ENCODE measurements around the gene ZSCAN20.
"Not testable (repeated sequence)": the region's sequence is repeated elsewhere in the genome, so short reads cannot be mapped to it uniquely, and the experiment has no call there.

Gene ZSCAN20

GRCh38 chr1:33497410-33497809 is 25.0 kb downstream of the ZSCAN20 start:
- DNase-seq, result no peak

- DNase-seq, result no peak
These were observed 28.1 kb downstream of the ZSCAN20 start for GRCh38 chr1:33500547-33500946.

DNA sequence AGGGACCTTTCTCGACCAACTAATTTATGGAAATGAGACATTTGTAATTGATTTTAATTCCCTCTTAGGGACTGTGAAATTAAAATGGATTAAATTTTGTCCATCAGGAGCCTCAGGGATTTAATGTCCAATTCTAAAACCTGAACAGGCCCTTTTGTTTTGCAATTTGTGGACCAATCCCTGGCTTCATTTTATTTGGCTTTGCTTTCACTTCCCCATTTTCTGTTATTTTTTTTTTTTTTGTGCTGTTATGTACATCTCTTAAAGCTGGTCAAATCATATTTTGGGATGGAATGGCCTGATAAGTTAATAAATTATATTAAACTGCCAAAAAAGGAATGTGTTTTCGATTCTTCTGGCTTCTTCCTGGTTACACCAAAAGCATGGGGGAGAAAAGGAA is 28.9 kb downstream of the ZSCAN20 start:
- DNase-seq, result no peak

DNA sequence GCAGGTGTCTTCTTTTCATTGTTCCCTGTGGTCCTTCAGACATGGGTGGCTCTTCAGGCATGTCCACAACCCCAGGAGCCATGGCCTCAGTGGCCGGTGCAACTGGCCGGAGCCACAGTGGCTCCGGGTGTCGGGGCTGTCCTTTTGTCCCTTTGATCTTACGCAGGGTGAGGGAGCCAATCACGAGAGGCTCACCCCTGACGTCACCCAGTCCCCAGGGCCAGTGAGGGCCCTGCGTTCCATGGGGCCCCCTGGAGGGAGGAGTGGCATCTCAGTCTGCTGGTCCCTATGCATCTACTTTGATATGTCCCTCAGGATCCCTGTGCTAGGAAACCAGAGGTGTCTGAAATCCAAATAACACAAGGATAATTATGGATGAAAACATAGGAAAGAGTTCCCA is 29.3 kb downstream of the ZSCAN20 start:
- DNase-seq, result no peak

- DNase-seq, result no peak
These were observed 30.3 kb downstream of the ZSCAN20 start for GRCh38 chr1:33502726-33503125.

- no peak for DNase-seq
These were observed 31.1 kb downstream of the ZSCAN20 start for GRCh38 chr1:33503506-33503905.

- no peak for DNase-seq
These were observed 35.2 kb downstream of the ZSCAN20 start for GRCh38 chr1:33507661-33508060.

DNA sequence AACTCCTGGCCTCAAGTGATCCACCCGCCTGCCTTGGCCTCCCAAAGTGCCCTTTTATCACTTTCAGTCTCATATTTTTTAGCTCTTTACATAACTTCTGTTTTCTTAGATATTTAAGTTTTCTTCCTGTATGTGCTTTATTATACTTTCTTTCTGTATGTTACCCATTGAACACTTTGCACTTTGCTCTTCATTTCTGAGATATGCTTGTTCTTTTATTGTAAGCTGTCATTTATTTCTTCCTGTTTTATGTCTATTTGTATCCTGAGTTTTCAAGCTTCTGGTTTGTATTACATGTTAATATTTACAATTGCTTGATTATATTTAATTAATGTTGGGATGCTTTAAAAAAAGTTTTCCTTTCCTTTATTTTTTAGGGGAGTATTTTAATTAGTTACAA is 35.7 kb downstream of the ZSCAN20 start:
- no peak for DNase-seq

DNA sequence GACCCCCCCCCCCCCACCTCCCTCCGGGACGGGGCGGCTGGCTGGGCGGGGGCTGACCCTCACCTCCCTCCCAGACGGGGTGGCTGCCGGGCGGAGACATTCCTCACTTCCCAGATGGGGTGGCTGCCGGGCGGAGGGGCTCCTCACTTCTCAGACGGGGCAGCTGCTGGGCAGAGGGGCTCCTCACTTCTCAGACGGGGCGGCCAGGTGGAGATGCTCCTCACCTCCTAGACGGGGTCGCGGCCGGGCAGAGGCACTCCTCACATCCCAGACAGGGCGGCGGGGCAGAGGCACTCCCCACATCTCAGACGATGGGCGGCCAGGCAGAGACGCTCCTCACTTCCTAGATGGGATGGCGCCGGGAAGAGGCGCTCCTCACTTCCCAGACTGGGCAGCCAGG is 36.8 kb downstream of the ZSCAN20 start:
- not testable (repeated sequence) for DNase-seq

DNA sequence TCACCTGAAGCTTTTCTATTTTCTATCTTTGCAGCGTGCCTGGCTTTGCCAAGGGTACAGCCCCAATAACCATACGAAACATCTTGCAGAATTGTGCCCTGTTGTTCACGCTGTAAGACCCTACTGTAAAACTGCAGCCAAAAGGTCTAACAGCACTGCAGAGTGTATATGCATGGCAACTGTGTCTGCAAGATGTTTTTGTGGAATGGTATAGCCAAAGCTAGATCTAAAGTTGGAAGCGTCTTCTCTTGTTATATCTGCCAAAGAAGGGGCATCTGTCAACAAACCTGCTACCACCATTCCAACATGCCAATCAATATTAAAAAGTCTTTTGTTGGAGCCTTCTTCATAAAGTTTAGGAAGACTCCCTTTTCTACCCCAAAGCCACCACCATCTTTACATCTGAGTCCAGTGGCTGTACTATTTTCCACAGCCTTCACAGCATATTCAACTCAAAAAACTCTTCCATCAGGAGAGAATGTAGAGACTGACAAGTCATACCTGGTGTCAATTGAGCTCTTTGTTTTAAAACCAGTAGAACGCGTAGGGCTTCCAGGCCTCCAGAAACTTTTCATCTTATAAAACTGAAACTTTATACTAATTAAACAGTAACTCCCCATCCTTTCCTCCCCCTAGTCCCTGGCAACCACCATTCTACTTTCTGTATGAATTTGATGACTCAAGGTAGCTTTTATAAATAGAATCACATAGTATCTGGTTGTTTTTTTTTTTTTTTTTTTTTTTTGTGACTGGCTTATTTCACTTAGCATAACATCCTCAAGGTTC is 40.0 kb downstream of the ZSCAN20 start:
- DNase-seq, result no peak

DNA sequence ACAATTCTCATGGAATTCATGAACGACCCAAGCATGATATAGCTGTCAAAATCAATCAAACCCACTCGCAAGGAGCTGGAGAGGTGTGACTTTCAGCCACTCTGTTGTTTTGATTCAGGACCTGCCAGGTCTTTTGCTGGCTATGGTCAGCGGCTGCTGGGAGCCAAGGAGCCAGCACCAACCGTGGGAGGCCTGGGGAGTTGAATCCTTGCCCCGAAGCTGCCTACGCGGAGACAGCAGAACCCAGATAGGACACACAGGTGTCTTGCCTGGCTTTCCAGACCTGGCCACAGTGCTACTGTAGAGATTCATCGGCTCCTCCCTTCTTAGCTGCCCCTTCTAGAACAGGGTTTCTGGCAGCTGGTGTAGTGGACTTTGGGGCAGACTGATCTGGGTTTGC is 42.7 kb downstream of the ZSCAN20 start:
- no peak for DNase-seq

GRCh38 chr1:33515607-33516006 is 43.2 kb downstream of the ZSCAN20 start:
- DNase-seq, result no peak

DNA sequence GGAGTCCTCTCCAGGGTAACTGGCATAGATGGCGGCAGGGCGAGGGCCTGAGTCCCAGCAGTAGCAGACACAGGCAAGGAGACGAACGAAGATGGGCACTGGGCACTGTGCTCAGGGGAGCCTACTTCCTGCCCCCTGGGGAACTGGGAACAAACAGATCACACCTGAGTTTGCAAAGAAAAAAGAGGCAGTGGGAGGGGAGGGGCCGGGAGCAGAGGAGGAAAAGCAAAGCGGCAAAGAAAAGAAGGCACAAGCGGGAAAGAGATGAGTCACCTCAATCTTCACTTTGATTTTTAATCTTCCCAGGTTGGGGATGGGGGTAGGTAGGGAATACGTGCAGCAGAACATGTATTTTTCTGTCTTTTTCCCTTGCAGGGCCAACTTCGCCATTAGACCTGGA is 44.0 kb downstream of the ZSCAN20 start:
- DNase-seq, result no peak

DNA sequence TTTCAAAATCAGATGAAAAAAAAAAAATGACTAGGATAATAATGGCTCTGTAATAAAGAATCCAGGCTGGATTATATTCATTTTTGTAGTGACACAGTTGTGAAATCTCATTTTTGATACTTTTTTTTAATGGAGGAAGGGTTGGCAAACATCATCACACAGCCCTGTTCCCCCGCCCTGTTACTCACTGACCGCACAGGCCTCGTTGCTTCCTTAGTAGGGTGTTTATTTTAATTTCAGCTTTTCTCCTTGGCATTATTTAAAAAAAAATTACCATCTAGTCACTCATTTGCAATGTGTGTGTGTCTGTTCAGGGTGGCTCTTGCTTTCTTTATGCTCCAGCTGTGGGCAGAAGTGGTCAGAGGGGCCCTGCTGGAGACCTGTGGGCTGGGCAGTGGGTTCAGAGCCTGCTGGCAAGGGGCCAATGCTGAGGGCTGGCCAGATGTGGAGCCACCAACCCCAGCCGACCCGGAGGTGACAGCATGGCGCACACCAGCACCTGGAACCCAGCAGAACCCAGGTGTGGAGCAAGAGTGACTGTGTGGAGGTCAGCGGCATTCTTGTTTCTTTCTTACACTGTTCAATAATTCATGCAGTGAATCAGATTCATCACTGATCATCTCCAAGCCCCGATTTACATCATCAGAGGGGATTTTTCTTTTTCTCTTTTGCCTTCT is 44.6 kb downstream of the ZSCAN20 start:
- DNase-seq, result no peak

DNA sequence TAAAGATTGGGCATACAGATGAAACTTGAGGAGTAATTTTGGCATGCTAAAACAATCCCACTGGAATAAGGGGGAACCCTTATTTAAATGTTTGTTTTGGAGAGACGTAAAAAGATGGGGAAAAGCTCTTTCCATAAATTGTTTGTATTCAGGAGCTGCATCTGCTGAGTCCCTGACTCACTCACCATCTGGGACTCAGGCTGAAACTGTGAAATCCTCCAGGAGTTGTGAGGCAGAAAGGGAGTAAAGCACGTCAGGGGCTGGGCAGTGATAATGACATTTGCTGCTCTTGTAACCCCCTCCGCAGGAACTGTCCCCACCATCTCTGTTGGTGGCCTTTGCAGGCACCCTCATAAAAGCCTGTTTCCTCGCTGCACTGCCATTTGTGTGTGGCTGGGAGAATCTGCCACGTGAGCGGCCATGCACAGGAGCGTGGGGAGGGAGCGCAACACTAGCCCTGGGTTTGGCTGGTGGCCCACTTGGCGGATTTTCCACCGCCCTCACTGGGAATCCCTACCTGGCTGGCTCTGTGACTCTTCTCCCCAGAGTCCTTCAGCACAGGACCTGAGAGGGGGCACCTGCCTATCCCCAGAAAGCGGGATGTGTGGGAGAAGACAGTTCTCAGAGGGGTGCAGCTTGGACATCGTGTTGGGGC is 45.3 kb downstream of the ZSCAN20 start:
- DNase-seq, result no peak

DNA sequence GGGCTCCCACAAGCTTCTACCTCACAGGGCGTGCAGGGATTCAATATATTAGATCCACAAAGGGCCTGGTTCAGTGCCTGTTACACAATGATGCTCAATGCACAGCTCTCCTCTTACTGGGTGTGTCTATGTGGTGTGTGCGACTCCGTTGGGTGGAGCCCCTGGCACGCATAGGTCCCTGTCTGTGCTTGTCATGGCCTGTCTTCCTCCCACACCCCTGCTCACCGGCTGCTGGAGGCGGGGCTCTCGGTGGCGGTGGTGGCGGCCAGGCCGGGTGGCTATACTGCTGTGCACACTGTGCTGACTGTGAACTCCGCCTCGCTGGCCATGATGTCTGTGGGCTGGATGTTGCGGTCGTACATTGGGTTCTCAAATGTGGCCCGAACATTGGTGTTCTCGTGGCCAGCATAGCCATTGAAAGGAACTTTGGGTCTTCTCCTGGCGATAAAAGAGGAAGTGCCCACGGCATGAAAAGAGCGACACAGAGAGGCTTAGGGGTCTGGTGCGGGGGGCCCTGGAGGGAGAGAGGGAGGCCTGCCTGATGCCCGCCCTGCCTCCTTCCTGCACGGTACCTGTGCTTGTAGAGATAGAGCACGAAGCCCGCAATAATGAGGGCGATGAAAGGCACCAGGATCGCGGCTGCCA is 46.9 kb downstream of the ZSCAN20 start:
- no peak for DNase-seq

DNA sequence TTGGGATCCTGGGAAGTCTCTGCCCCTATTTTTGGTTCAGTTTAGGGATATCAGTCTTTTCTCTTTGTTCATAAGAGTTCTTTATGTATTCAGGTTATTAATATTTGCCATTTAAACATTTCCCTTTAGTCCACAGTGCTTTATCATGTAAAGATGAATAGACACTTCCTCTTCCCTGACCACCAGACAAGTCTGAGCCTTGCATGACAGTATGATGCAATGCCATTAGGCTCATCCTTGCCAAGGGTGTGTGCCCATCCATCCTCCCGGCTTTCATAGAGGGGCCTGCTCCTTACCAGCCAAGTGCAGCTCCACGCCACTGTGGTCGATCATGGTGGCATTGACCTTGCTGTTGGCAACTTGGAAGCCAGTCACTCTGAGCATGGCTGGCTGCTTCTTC is 52.1 kb downstream of the ZSCAN20 start:
- no peak for DNase-seq

DNA sequence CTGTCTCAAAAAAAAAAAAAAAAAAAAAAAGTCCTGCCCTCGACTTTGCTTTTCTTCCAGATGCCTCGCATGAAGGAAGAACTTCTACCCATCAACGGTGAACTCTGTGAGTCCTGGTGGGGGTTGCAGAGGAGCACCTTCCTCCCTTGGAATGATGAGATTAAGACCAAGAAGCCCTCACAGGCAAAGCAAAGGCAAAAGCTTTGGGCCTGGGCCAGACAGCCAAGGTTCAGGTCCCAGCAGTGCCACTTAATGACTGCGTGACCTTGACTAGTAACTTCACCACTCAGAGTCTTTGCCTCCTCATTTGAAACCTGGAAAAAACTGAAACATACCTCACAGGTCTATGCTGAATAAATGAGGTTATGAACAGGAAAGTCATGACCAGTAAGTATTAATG is 55.5 kb downstream of the ZSCAN20 start:
- DNase-seq, result no peak

DNA sequence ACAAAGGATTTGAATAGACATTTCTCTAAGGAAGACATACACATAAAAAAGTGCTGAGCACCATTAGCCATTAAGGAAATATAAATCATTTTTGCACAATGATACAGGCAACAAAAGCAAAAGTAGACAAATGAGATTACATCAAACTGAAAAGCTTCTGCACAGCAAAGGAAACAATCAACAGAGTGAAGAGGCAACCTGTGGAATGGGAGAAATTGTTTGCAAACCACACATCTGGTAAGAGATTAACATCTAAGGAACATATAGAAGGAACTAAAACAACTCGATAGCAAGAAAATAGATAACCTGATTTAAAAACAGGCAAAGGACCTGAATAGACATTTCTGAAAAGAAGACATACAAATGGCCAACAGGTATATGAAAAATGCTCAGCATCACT is 57.5 kb downstream of the ZSCAN20 start:
- DNase-seq, result no peak

GRCh38 chr1:33532250-33532649 is 59.8 kb downstream of the ZSCAN20 start:
- no peak for DNase-seq

- DNase-seq, result no peak
These were observed 60.5 kb downstream of the ZSCAN20 start for GRCh38 chr1:33532936-33533335.

- DNase-seq, result no peak
These were observed 62.9 kb downstream of the ZSCAN20 start for GRCh38 chr1:33535334-33535733.

DNA sequence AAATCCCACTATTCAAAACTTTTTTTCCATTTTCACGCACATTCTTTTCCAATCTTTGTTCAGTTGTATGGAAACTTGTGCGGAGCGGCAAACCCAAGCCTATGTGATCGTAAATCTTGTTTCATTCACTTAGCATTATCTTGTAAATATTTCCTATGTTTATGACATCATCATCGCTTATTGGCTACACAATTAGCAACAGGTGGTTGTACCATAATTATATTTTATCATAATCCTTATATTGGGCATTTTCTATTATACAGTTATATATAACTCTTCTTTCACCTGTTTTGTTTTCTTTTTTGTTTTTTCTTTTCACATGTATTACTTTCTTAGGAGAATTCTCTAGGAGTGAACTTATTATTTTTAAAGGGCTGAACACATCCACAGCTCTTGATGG is 65.4 kb downstream of the ZSCAN20 start:
- no peak for DNase-seq

DNA sequence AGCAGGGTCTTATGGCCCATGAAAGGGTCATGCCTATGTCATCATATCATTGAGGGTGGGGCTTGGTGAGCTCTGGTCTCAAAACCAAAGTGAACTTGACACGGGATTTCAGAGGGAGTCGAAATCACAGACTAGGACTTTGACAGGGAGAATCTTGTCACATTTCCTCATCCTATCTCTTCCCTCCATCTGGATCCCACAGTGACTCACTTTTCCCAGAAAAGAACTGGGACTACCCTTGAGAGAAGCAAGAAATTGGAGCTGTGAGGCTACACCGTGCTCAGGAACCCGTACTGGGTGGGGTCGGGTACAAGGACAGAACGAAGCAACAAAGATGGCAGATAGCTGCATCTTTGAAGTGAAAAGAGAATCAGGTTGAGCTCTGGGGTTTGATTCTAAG is 69.5 kb downstream of the ZSCAN20 start:
- no peak for DNase-seq
